K562 (cell line): ENCODE measurements around the gene USH2A. TPM values are rescaled to one million over a fixed set of nuclear protein-coding genes. Genes with fewer than 3 reads are reported as not detected.

Source experiments
- ATAC-seq: fragments of 200-7000 bp; cut with Tn5 transposase; 3 replicates; pipeline ENCODE4 v1.9.1; 2020; ENCODE audit warnings: moderate library complexity
- BruUV-seq: library from RNA; stranded (reverse); fragments of 400-500 nt; replicated peaks from 2 replicates; lab custom pipeline; 2021; lab: Mats Ljungman, UMichigan
- CTCF ChIA-PET: fragments of 300-600 bp; formaldehyde crosslinking; extraction: SDS; loops from one replicate; lab custom pipeline; 2021; ENCODE audit warnings: low intra/inter-chr PET ratio; lab: Yijun Ruan, JAX
- POLR2A ChIA-PET: fragments of 300-600, 350-650 bp; sonication (Branson Sonifier 250); formaldehyde crosslinking; extraction: SDS; loops from one replicate; lab custom pipeline; 2021; ENCODE audit warnings: antibody characterized with exemption, inconsistent platforms; lab: Yijun Ruan, JAX
- DNase-seq, 4 experiments: peaks; one replicate each; pipeline versions ENCODE4 v3.0.0 to v3.0.0-alpha.2; 2011 to 2018; ENCODE audit warnings: low spot score in 3 of 4, mixed read lengths in 3 of 4; ENCODE audit errors: extremely low read depth in 1 of 4
- FAIRE-seq: peaks from 2 replicates; lab custom pipeline; 2011; peaks lifted over from hg19 to GRCh38; lab: Jason Lieb, UNC
- H2AFZ ChIP-seq: 2 replicates; pipeline ENCODE4 v1.6.0; 2011; ENCODE audit warnings: low read depth, low read length, control low read depth, inconsistent platforms
- H3K27ac ChIP-seq: fragments of 200-600 bp; 3 replicates; pipeline ENCODE4 v1.8.0; 2011; ENCODE audit warnings: low read depth, mild to moderate bottlenecking, control low read depth, inconsistent platforms, low read length, moderate library complexity, mixed read lengths; ENCODE audit errors: extremely low read depth
- H3K27me3 ChIP-seq, 2 experiments: fragments of 300-600 bp in 1 of 2; 2 replicates in 1 of 2; 3 replicates in 1 of 2; pipeline versions ENCODE4 v1.6.0 to v1.8.0; 2011; ENCODE audit warnings: inconsistent platforms in 2 of 2, low read length in 2 of 2, mild to moderate bottlenecking in 1 of 2, mixed read lengths in 1 of 2, moderate library complexity in 1 of 2; ENCODE audit not compliant: control insufficient read depth in 2 of 2, insufficient read depth in 2 of 2
- H3K36me3 ChIP-seq: fragments of 300-600 bp; 3 replicates; pipeline ENCODE4 v1.8.0; 2011; ENCODE audit warnings: mild to moderate bottlenecking, low read length, inconsistent platforms; ENCODE audit not compliant: control insufficient read depth, insufficient read depth
- H3K4me1 ChIP-seq, 2 experiments: fragments of 200-600 bp in 1 of 2; replicated peaks in 1 of 2; 2 replicates in 1 of 2; 3 replicates in 1 of 2; pipeline versions ENCODE4 v1.5.1 to v1.8.0; 2011; ENCODE audit warnings: inconsistent platforms in 2 of 2, low read length in 2 of 2, mild to moderate bottlenecking in 1 of 2, mixed read lengths in 1 of 2, moderate library complexity in 1 of 2; ENCODE audit not compliant: control insufficient read depth in 2 of 2, insufficient read depth in 2 of 2
- H3K4me2 ChIP-seq: 2 replicates; pipeline ENCODE4 v1.6.1; 2011; ENCODE audit warnings: low read length, control low read depth, inconsistent platforms, mixed read lengths; ENCODE audit not compliant: insufficient read depth
- H3K4me3 ChIP-seq: fragments of 200-600 bp; sonication (generic), shearing (Covaris generic); 2 replicates; pipeline ENCODE4 v1.5.1; 2016; ENCODE audit warnings: control low read depth, inconsistent platforms
- H3K79me2 ChIP-seq: fragments of 200-600 bp; 3 replicates; pipeline ENCODE4 v1.8.0; 2011; ENCODE audit warnings: low read length, inconsistent platforms; ENCODE audit not compliant: control insufficient read depth, insufficient read depth
- H3K9ac ChIP-seq, 2 experiments: 2 replicates each; pipeline versions ENCODE4 v1.6.0 to v1.6.1; 2011; ENCODE audit warnings: low read depth in 2 of 2, low read length in 2 of 2, control low read depth in 1 of 2, inconsistent platforms in 1 of 2, mild to moderate bottlenecking in 1 of 2, mixed read lengths in 1 of 2; ENCODE audit not compliant: insufficient read depth in 1 of 2
- H3K9me1 ChIP-seq: one replicate; pipeline ENCODE4 v1.6.0; 2011; ENCODE audit warnings: inconsistent platforms, mild to moderate bottlenecking, low read length, moderate library complexity; ENCODE audit not compliant: control insufficient read depth, insufficient read depth
- H3K9me3 ChIP-seq: replicated peaks from 2 replicates; pipeline ENCODE4 v1.5.1; 2011; ENCODE audit warnings: low read depth, low read length, inconsistent platforms; ENCODE audit not compliant: control insufficient read depth, insufficient read depth
- H4K20me1 ChIP-seq: replicated peaks from 2 replicates; pipeline ENCODE4 v1.6.1; 2011; ENCODE audit warnings: low read length, inconsistent platforms, mixed read lengths; ENCODE audit not compliant: control insufficient read depth, insufficient read depth
- GATAD2A ChIP-seq: fragments of 450-650 bp; IDR thresholded peaks from 2 replicates; pipeline ENCODE4 v1.6.1; 2017
- HIVEP1 ChIP-seq: fragments of 250-450 bp; sonication (Bioruptor Pico); IDR thresholded peaks from 2 replicates; pipeline ENCODE4 v1.4.0; 2020; ENCODE audit warnings: mild to moderate bottlenecking
- KAT7 ChIP-seq: sonication (generic); formaldehyde crosslinking; IDR thresholded peaks from 2 replicates; pipeline ENCODE4 v1.8.0; 2022; ENCODE audit warnings: missing genetic modification reagents, mild to moderate bottlenecking, borderline replicate concordance
- KDM4B ChIP-seq, 2 experiments: fragments of 450-650 bp in 1 of 2; sonication (generic) in 1 of 2; IDR thresholded peaks; 2 replicates each; pipeline ENCODE4 v1.6.1; 2016 to 2017; ENCODE audit warnings: borderline replicate concordance in 2 of 2, antibody characterized with exemption in 1 of 2, low read depth in 1 of 2, mild to moderate bottlenecking in 1 of 2
- MCM3 ChIP-seq: fragments of 450-650 bp; IDR thresholded peaks from 2 replicates; pipeline ENCODE4 v1.6.1; 2016
- MTF1 ChIP-seq: fragments of 250-450 bp; sonication (Bioruptor Pico); IDR thresholded peaks from 2 replicates; pipeline ENCODE4 v1.9.0; 2021; ENCODE audit warnings: moderate library complexity, mild to moderate bottlenecking, inconsistent platforms, borderline replicate concordance
- NCOA1 ChIP-seq: fragments of 450-650 bp; IDR thresholded peaks from 2 replicates; pipeline ENCODE4 v1.6.1; 2016; ENCODE audit warnings: low read depth
- NR4A1 ChIP-seq, 2 experiments: fragments of 250-450 bp in 1 of 2; fragments of 450-650 bp in 1 of 2; sonication (Bioruptor Pico) in 1 of 2; IDR thresholded peaks; 2 replicates each; pipeline versions ENCODE4 v1.4.0 to v1.6.1; 2016 to 2020; ENCODE audit warnings: mild to moderate bottlenecking in 2 of 2, missing compliant biosample characterization in 1 of 2, missing genetic modification characterization in 1 of 2, moderate library complexity in 1 of 2
- PBX2 ChIP-seq, 2 experiments: IDR thresholded peaks in 1 of 2; conservative IDR thresholded peaks in 1 of 2; 2 replicates each; pipeline ENCODE4 v1.6.1; 2016; ENCODE audit warnings: low read depth in 2 of 2, mild to moderate bottlenecking in 1 of 2, missing compliant biosample characterization in 1 of 2, missing genetic modification characterization in 1 of 2, moderate library complexity in 1 of 2
- POLR2AphosphoS5 ChIP-seq: IDR thresholded peaks from 2 replicates; pipeline ENCODE4 v1.6.1; 2011; ENCODE audit warnings: mild to moderate bottlenecking, low read depth, low read length, moderate library complexity; ENCODE audit not compliant: control insufficient read depth, insufficient read depth
- PTTG1 ChIP-seq: fragments of 450-650 bp; IDR thresholded peaks from 2 replicates; pipeline ENCODE4 v1.6.1; 2016; ENCODE audit warnings: low read depth, mild to moderate bottlenecking, missing genetic modification characterization, missing compliant biosample characterization
- RNF2 ChIP-seq: sonication (generic); IDR thresholded peaks from 2 replicates; pipeline ENCODE4 v1.6.1; 2016
- SMARCE1 ChIP-seq: fragments of 450-650 bp; IDR thresholded peaks from 2 replicates; pipeline ENCODE4 v1.7.1; 2016; ENCODE audit warnings: mild to moderate bottlenecking
- TAL1 ChIP-seq: fragments of 450-650 bp; IDR thresholded peaks from 2 replicates; pipeline ENCODE4 v1.6.1; 2016; ENCODE audit warnings: mild to moderate bottlenecking
- WHSC1 ChIP-seq: IDR thresholded peaks from one replicate; pipeline ENCODE4 v1.6.1; 2012; ENCODE audit warnings: low read length, control low read depth, inconsistent platforms
- YY1 ChIP-seq, 3 experiments: IDR thresholded peaks; 2 replicates each; pipeline ENCODE4 v1.6.1; 2011; ENCODE audit warnings: low read length in 2 of 3, mild to moderate bottlenecking in 2 of 3, moderate library complexity in 2 of 3, borderline replicate concordance in 1 of 3, control low read depth in 1 of 3, low read depth in 1 of 3; ENCODE audit not compliant: insufficient read depth in 3 of 3, insufficient replicate concordance in 2 of 3, control insufficient read depth in 1 of 3, insufficient read length in 1 of 3; ENCODE audit errors: extremely low read depth in 1 of 3
- ZNF184 ChIP-seq: sonication (generic); formaldehyde crosslinking; IDR thresholded peaks from 2 replicates; pipeline ENCODE4 v1.5.0; 2020; ENCODE audit warnings: missing genetic modification reagents
- ZNF507 ChIP-seq: conservative IDR thresholded peaks from 2 replicates; pipeline ENCODE4 v1.6.1; 2017; ENCODE audit warnings: missing genetic modification characterization, missing compliant biosample characterization
- ZNF764 ChIP-seq: fragments of 250-450 bp; sonication (Bioruptor Pico); IDR thresholded peaks from 2 replicates; pipeline ENCODE4 v1.4.0; 2020; ENCODE audit warnings: low read depth, mild to moderate bottlenecking, moderate library complexity
- ZNF77 ChIP-seq: fragments of 250-450 bp; sonication (Bioruptor Pico); IDR thresholded peaks from 2 replicates; pipeline ENCODE4 v1.5.0; 2020
- in situ Hi-C: fragments of 300-500 bp; cut with MboI; formaldehyde crosslinking; loops from 4 replicates; pipeline ENCODE4 v1.15.0; 2018; ENCODE audit warnings: inconsistent platforms, mixed read lengths
- intact Hi-C: fragments of 100-400 bp; cut with micrococcal nuclease; formaldehyde crosslinking; loops from 2 replicates; pipeline ENCODE4 v1.14.2; 2022
- polyA plus RNA-seq, 8 experiments: library from polyadenylated mRNA; depleted of rRNA in 4 of 8; stranded (reverse) in 5 of 8; unstranded in 3 of 8; fragments of >200 nt; fragmentation: Nextera tagmentation in 2 of 8; fragmentation: Illumina TruSeq in 1 of 8; extraction: Ambion mirVana in 2 of 8; extraction: Trizol in 1 of 8; gene quantifications; 2 replicates each; pipeline versions ENCODE4 v1.2.1 to v1.2.3, GENCODE V29; 2011 to 2014; ENCODE audit warnings: inconsistent platforms in 1 of 8, missing spikeins in 1 of 8
- total RNA-seq, 7 experiments: library from RNA; depleted of rRNA in 6 of 7; stranded (reverse); fragments of >200 nt in 6 of 7; fragmentation: Illumina TruSeq in 2 of 7; extraction: Trizol in 2 of 7; gene quantifications; 2 replicates each; pipeline versions ENCODE4 v1.2.1 to v1.2.3, GENCODE V29; 2011 to 2021; ENCODE audit warnings: low replicate concordance in 1 of 7

USH2A gene
- total and polyA plus RNA-seq, 9 of the 15 experiments (the other 6 are each of a cell fraction or from before 2014, with no cell fraction given), result under 0.01 TPM; not detected in 7

GRCh38 chr1:215786997-215787396, 636.3 kb downstream of the USH2A start (continued):
- TF ChIP-seq ZNF77 (CRISPR knock-in tag), result no peak

GRCh38 chr1:215780641-215781040, 642.6 kb downstream of the USH2A start:
- no peaks in the 10 kb centered on the region for H3K4me1 ChIP-seq
- in situ Hi-C loops, result no loop called here
- H3K36me3 ChIP-seq, result no peaks in the 10 kb centered on the region
- H3K79me2 ChIP-seq, result no peaks in the 10 kb centered on the region
- ATAC-seq, result no peak
- no peak for FAIRE-seq
- no peak overlapping the region for H2AFZ ChIP-seq
- ChIA-PET CTCF (no interaction called here), POLR2A (no interaction called here)
- no peaks in the 10 kb centered on the region for H3K27me3 ChIP-seq
- H3K9ac ChIP-seq, result no peak overlapping the region
- intact Hi-C loops, result no loop called here
- BruUV-seq, result no TSS peak
- no peaks in the 10 kb centered on the region for H3K9me1 ChIP-seq
- H3K9me3 ChIP-seq, result peaks cover 2% of the 10 kb centered on the region; the same call in 1 of the 2 replicates
- no peak overlapping the region for H3K4me2 ChIP-seq
- no peak overlapping the region for H3K27ac ChIP-seq
- H3K4me3 ChIP-seq, result no peak overlapping the region
- no peaks in the 10 kb centered on the region for H4K20me1 ChIP-seq
- DNase-seq, result no peak
- TF ChIP-seq ZNF764 (CRISPR knock-in tag) (no peak), YY1 (IDR thresholded peaks at IDR 0.05; ENCODE audit: borderline replicate concordance in 1 of 3, control insufficient read depth in 1 of 3, extremely low read depth in 1 of 3, insufficient read depth in 3 of 3, insufficient read length in 1 of 3, insufficient replicate concordance in 2 of 3, low read depth in 1 of 3, low read length in 2 of 3) (no peak), PTTG1 (no peak), KAT7 (CRISPR knock-in tag) (no peak), ZNF184 (CRISPR knock-in tag) (no peak), PBX2 (CRISPR knock-in tag; IDR thresholded peaks at IDR 0.05; ENCODE audit: low read depth) (no peak), PBX2 (tag; conservative IDR thresholded peaks at IDR 0.05; ENCODE audit: low read depth) (no peak), NR4A1 (CRISPR knock-in tag; IDR thresholded peaks at IDR 0.05) (no peak), NR4A1 (tag; IDR thresholded peaks at IDR 0.05) (no peak), RNF2 (no peak), NCOA1 (no peak), TAL1 (no peak), WHSC1 (no peak), SMARCE1 (no peak), MCM3 (no peak), ZNF507 (tag) (no peak), GATAD2A (no peak), POLR2AphosphoS5 (no peak), MTF1 (no peak), HIVEP1 (CRISPR knock-in tag) (no peak), KDM4B (IDR thresholded peaks at IDR 0.05; ENCODE audit: borderline replicate concordance in 2 of 2, low read depth in 1 of 2) (no peak)
